Muscle of arm (tissue), 12 donors: ENCODE results near the gene IP6K3. TPM values are rescaled to one million over a fixed set of nuclear protein-coding genes. Genes with fewer than 3 reads are reported as not detected.

Experiments used
- DNase-seq: peaks from one replicate; pipeline ENCODE4 v3.0.0-alpha.2; 2013
- polyA plus RNA-seq, 12 donors: library from polyadenylated mRNA; unstranded; fragments of 120-200 nt; gene quantifications; one replicate each; pipeline ENCODE4 v1.2.1, GENCODE V29; 2013; ENCODE audit not compliant: insufficient read length in 12 of 12

Gene IP6K3
- polyA plus RNA-seq, 12 donors = 9.8 to 41.2 (median 23.2) TPM; not detected in 1

GRCh38 chr6:33693186-33694105 lies 53.3 kb downstream of the IP6K3 start:
- DNase-seq = no peak

- no peak for DNase-seq
Measured at GRCh38 chr6:33692760-33693158, 53.9 kb downstream of the IP6K3 start.

- DNase-seq = no peak
Measured at GRCh38 chr6:33692078-33692759, 54.5 kb downstream of the IP6K3 start.

GRCh38 chr6:33691456-33692077 lies 55.1 kb downstream of the IP6K3 start:
- no peak for DNase-seq

- DNase-seq = no peak
Measured at GRCh38 chr6:33690766-33691165, 55.9 kb downstream of the IP6K3 start.

DNA sequence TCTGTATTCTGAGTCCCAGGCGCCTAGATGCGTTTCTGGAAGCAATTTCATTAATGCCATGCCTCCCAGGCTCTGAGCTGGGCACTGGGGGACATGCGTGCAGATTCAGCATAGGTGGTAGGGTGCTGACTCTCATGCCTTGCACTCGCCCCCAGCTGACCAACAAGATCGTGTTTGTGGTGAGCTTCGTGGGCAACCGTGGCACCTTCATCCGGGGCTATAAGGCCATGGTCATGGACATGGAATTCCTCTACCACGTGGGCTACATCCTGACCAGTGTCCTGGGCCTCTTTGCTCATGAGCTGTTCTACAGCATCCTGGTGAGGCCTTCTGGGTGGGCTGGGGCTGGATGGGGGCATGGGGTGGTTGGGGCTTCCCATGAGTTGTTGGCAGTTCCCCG lies 56.8 kb downstream of the IP6K3 start:
- DNase-seq = no peak

DNA sequence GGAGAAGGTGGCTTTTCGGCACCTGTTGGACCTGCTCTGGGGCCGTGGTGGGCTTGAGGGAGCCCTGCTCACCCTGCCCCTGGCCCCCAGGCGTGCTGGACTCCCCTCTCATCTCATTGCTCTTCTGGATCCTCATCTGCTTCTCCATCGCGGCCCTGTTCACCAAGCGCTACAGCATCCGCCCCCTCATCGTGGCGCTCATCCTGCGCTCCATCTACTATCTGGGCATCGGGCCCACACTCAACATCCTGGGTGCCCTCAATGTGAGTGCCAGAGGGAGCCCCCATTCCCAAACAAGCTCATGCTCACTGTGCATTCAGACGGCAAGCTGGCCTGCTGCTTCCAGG lies 57.6 kb downstream of the IP6K3 start:
- no peak for DNase-seq

GRCh38 chr6:33688451-33689147 lies 58.1 kb downstream of the IP6K3 start:
- DNase-seq = no peak

- DNase-seq = no peak
Measured at GRCh38 chr6:33688006-33688405, 58.7 kb downstream of the IP6K3 start.

DNA sequence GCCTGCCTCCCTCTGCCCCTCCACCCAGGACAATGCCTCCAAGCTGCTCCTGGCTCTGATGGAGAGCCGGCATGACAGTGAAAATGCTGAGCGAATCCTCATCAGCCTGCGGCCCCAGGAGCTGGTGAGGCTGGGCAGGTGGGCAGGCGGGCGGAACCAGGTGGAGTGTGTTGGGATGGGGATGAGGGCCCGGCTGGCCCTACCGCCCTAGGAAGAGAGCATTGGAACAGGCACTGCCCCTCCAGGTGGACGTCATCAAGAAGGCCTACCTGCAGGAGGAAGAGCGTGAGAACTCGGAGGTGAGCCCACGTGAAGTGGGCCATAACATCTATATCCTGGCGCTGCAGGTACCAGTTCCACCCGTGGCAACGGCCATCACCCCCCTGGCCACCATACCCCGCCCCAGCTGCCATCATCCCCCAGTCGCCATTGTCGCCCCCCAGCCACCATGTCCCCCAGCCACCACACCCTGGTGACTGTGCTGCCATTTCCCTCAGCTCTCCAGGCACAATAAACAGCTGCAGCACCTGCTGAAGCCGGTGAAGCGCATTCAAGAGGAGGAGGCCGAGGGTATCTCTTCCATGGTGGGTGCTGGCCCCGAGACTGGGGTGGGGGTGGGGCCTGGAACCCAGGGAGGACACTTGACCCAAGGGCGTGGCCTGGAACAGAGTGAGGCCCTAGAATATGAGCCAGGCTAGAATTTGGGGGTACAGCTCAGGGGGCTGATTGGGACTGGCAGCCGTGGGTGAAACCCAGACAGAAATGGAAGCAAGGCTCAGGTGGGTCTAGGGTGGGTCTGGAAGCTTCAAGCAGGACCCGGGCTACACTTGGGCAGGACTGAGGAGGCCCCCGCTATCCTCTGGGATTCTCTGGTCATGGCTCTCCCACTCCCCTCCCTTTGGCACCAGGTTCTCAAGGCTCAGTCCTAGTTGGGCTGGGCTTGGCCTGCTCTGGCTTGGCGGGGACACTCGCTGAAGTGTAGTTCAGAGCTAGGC lies 59.4 kb downstream of the IP6K3 start:
- DNase-seq = no peak

DNA sequence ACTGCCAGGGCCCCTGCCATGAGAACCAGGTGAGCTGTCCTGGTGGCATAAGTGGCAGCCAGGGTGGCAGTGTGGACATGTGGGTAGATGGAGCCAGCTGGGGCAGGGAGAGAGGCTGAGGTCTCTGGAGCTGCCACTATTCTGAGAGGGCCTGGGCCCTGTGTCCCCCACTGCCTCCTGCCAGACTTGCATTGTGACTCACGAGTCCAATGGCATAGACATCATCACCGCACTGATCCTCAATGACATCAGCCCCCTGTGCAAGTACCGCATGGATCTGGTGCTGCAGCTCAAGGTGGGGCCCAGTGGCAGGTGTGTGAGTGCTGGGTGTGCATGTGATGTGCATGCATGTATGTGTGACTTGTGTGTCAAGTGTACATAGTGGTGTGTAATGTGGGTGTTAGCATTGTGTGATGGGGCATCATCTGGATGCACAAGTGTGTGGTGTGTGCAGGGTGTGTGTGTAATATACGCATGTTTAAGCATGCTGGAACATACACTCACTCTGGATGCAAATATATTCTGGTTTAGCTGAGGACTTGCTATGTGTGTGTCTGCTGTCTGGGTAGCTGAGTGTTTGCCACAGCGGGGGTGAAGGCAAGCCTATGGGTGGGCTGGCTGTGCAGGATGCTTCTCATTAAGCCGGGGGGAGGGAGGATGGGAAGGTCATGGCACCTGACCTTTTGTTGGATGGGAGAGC lies 60.3 kb downstream of the IP6K3 start:
- no peak for DNase-seq

DNA sequence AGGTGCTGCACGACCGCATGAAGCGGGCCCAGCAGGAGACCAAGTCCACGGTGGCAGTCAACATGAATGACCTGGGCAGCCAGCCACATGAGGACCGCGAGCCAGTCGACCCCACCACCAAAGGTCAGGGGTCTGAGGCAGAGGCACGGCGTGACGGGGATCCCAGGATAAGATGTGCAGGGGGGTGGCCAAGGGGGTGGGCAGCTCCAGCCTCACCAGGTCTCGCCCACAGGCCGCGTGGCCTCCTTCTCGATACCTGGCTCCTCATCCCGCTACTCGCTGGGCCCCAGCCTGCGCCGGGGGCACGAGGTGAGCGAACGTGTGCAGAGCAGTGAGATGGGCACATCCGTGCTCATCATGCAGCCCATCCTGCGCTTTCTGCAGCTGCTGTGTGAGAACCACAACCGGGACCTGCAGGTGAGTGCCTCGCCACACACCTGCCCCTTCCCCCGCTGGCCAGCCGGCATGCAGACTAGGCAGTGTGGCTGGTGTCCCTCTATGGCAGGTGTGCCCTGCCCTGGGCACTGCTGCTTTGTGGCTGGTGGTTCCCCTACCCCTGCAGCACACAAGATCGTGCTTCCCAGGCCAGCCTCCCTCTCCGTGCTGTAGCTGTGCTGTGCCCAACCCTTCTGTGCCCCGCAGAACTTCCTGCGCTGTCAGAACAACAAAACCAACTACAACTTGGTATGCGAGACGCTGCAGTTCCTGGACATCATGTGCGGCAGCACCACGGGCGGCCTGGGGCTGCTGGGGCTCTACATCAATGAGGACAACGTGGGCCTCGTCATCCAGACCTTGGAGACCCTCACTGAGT lies 61.1 kb downstream of the IP6K3 start:
- no peak for DNase-seq

DNA sequence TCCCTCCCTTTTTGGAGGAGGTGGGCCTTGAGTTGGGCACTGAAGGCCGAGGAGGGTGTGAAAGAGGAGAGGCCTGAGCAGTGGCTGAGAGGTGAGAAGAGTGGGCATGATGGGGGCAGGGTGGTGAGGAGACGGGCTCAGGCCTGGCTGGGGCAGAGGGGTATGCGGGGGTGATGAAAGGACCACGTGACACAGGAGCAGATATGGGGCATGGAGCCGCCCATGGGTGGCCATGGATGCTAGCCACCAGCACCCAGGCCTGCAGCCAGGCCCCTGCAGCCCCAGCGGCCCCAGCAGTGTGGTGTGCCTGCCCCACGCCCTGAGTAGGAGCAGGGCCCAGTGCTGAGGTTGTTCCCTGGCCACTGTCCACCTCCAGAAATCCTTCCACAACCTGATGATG lies 61.7 kb downstream of the IP6K3 start:
- no peak for DNase-seq

GRCh38 chr6:33684428-33684896 lies 62.2 kb downstream of the IP6K3 start:
- DNase-seq = no peak

DNA sequence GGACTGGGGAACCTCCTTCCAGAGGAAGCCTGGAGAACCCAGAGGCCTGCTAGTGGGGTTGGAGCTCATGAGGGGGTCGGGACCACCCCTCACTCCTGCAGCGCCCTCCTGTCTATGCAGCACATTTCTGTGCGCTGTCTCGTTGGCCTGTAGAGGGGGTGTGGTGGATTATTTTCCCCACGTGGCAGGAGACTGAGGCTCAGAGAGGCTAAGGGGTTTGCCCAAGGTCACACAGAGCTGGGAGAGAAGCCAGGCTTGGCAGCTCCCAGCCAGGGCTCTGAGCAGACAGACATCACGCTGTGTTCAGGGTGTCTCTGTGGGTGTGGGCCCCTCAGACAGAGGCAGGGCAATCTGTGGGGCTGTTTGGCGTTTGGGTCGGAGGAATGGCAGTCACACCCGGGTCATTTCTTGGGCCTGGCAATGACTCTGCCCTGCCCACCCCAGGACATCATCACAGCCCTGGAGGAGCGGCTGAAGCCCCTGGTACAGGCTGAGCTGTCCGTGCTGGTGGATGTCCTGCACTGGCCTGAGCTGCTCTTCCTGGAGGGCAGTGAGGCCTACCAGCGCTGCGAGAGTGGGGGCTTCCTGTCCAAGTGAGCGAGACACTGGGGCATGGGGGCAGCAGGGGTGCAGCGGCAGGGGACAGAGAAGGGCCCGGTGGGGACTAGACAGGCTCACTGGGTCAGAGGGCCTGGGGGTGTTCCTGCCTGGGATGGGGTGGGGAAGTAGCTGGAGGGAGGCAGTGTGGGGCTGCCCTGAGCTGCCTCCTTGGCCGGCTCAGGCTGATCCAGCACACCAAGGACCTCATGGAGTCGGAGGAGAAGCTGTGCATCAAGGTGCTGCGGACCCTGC lies 62.9 kb downstream of the IP6K3 start:
- DNase-seq = no peak

- no peak for DNase-seq
Measured at GRCh38 chr6:33683051-33683571, 63.6 kb downstream of the IP6K3 start.

GRCh38 chr6:33682341-33682740 lies 64.4 kb downstream of the IP6K3 start:
- no peak for DNase-seq

DNA sequence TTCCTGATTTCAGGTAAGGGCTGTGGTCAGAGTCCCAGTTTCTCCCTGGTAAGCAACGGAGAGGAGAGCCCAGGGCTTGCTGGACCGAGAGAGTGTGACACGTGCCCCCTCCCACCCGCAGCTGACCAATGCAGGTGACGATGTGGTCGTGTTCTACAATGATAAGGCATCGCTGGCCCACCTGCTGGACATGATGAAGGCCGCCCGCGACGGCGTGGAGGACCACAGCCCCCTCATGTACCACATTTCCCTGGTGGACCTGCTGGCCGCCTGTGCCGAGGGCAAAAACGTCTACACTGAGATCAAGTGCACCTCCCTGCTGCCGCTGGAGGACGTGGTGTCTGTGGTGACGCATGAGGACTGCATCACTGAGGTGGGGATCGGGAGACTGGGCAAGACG lies 66.9 kb downstream of the IP6K3 start:
- DNase-seq = no peak
